Neutrophil (primary cell): ENCODE data around the gene DGCR8.

ENCODE experiments used
- H3K27ac ChIP-seq: fragments of 200-600 bp; sonication (generic); 2 replicates; pipeline ENCODE4 v1.5.1; 2016; ENCODE audit warnings: mild to moderate bottlenecking, moderate library complexity
- H3K27me3 ChIP-seq: fragments of 200-600 bp; sonication (generic); 2 replicates; pipeline ENCODE4 v1.6.0; 2016; ENCODE audit warnings: mild to moderate bottlenecking
- H3K36me3 ChIP-seq: fragments of 200-600 bp; sonication (generic); 2 replicates; pipeline ENCODE4 v1.5.1; 2017
- H3K4me1 ChIP-seq, 2 experiments: fragments of 200-600 bp in 1 of 2; sonication (generic) in 1 of 2; 1 replicate in 1 of 2; 2 replicates in 1 of 2; pipeline versions ENCODE4 v1.5.1 to v1.6.1; 2013 to 2016; ENCODE audit warnings: low read depth in 1 of 2, low read length in 1 of 2, mild to moderate bottlenecking in 1 of 2, moderate library complexity in 1 of 2; ENCODE audit not compliant: control insufficient read depth in 1 of 2, insufficient read depth in 1 of 2
- H3K4me3 ChIP-seq, 2 experiments: fragments of 200-600 bp in 1 of 2; sonication (generic) in 1 of 2; 1 replicate in 1 of 2; 2 replicates in 1 of 2; pipeline ENCODE4 v1.5.1; 2013 to 2016; ENCODE audit warnings: low read depth in 1 of 2, low read length in 1 of 2, mild to moderate bottlenecking in 1 of 2, moderate library complexity in 1 of 2
- H3K9me3 ChIP-seq: fragments of 200-600 bp; sonication (generic); 2 replicates; pipeline ENCODE4 v1.5.1; 2016
- CTCF ChIP-seq: fragments of 200-600 bp; sonication (generic); IDR thresholded peaks from 2 replicates; pipeline ENCODE4 v1.5.1; 2016; ENCODE audit warnings: antibody characterized with exemption

The DGCR8 gene

DNA sequence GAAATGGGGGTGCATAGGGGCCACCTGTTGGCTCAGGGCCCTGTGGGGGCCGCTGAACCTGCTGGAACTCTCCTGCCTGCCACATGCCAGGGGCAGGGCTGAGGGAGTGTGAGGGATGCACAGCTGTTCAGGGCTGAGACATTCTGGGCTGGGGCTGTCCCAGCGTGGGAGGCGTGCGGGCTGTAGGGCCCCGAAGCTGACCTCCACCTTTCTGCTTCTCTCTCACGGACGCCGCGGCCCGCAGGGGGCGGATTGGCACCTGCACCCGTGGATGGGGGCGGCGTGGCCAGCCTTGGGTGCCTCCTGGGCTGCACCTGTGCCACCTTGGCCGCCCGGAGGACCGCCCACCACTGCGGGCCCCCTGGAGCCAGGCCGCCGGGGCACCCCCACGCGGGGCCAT is 66.7 kb downstream of the DGCR8 start:
- H3K9me3 ChIP-seq: no peaks in the 10 kb centered on the region

DNA sequence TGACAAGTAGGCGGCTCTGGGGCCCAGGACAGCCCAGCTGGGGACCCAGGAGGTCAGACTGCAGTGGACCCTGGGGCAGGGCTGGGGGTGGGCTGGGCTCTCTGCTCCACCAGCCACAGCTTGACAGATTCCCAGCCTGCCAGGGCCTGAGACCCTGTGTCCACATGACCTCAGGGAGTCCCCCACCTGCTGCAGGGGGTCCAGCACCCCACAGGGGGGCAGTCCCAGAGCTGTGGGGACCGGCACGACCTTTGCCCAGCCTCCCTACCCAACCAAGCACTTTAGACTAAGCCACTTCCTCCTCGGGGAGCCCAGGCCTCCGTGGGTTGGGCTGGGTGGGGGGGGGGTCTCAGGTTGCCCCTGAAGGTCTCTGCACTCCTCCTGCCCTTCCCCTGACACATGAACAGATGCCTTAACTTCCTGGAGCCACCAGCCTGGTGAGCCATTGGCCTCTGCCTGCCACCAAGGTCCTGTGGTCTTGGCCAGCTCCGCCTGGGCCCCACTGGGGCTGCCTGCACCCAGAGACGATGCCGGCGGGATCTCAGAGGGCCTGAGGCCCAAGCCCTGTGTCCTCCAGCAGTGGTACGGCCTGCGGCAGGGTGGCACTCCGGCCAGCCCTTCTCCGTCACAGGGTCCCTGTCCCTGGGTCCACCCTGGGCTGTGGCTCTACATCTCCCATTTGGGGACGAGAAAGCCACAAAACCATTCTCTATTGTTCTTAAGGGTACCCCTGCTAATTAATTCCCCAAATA is 67.4 kb downstream of the DGCR8 start:
- no peaks in the 10 kb centered on the region for H3K9me3 ChIP-seq
- TF ChIP-seq CTCF: no peak
- H3K4me1 ChIP-seq: no peaks in the 10 kb centered on the region
- no peak overlapping the region for H3K27ac ChIP-seq
- no peaks in the 10 kb centered on the region for H3K27me3 ChIP-seq
- no peak overlapping the region for H3K4me3 ChIP-seq
- H3K36me3 ChIP-seq: peaks cover 3% of the 10 kb centered on the region

More for the DNA sequence above, 66.7 kb downstream of the DGCR8 start:
- Histone ChIP-seq H3K4me3 (no peak overlapping the region), H3K27ac (no peak overlapping the region), H3K36me3 (peaks cover 3% of the 10 kb centered on the region), H3K4me1 (no peaks in the 10 kb centered on the region), H3K27me3 (no peaks in the 10 kb centered on the region)
- no peak for TF ChIP-seq CTCF

- Histone ChIP-seq H3K36me3 (peaks cover under 1% of the 10 kb centered on the region), H3K4me1 (no peaks in the 10 kb centered on the region), H3K4me3 (no peak overlapping the region), H3K27me3 (no peaks in the 10 kb centered on the region), H3K27ac (no peak overlapping the region), H3K9me3 (no peaks in the 10 kb centered on the region)
- no peak for TF ChIP-seq CTCF
Measured at GRCh38 chr22:20148414-20148813, 68.4 kb downstream of the DGCR8 start.

DNA sequence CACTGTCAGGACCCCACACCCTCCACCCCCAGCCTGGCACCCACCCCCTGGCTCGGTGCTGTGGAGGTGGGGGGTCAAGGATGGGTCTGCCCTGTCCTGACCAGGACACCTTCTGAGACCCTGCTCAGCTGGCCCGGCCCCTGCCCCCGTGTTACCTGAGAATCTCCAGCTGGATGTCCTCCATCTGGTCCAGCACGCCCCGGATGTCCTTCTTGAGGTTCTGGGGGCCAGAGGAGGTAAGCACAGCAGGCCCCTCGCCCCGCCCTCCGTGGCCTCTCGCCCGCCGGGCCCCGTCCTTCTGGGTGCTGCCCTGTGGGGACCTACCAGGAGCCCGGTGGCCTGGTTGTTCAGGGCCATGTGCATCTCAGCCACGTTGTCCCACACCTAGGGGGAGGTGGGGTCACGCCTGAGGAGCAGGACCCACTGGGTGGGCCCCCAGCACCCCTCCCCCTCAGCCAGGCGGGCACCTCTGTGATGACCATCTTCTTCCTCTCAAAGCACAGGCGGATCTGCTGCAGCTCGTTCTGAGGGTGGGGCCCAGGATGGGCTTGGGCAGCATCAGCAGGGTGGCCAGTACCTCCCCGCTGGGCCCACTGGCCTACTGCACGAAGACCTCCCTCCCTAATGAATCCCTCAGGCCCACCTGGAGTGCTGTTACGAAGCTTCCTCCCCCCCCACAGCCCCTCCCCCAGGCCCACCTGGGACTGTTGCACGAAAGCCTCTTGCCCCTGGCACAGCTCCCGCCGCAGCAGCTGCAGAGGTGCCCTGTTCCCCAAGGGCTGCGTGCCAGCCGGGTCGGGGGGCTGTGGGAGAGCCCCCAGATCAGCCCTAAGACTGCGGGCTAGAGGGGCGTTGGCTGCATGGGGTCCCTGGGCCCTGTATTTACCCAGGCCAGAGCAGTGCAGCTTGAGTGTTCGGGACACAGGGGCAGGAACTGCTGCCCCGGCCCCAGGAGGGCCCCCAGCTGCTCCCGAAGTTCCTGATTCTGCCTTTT is 69.5 kb downstream of the DGCR8 start:
- no peaks in the 10 kb centered on the region for H3K9me3 ChIP-seq
- peaks cover 7% of the 10 kb centered on the region for H3K27me3 ChIP-seq
- no peaks in the 10 kb centered on the region for H3K4me1 ChIP-seq
- TF ChIP-seq CTCF: no peak
- no peak overlapping the region for H3K27ac ChIP-seq
- no peaks in the 10 kb centered on the region for H3K36me3 ChIP-seq
- no peak overlapping the region for H3K4me3 ChIP-seq

DNA sequence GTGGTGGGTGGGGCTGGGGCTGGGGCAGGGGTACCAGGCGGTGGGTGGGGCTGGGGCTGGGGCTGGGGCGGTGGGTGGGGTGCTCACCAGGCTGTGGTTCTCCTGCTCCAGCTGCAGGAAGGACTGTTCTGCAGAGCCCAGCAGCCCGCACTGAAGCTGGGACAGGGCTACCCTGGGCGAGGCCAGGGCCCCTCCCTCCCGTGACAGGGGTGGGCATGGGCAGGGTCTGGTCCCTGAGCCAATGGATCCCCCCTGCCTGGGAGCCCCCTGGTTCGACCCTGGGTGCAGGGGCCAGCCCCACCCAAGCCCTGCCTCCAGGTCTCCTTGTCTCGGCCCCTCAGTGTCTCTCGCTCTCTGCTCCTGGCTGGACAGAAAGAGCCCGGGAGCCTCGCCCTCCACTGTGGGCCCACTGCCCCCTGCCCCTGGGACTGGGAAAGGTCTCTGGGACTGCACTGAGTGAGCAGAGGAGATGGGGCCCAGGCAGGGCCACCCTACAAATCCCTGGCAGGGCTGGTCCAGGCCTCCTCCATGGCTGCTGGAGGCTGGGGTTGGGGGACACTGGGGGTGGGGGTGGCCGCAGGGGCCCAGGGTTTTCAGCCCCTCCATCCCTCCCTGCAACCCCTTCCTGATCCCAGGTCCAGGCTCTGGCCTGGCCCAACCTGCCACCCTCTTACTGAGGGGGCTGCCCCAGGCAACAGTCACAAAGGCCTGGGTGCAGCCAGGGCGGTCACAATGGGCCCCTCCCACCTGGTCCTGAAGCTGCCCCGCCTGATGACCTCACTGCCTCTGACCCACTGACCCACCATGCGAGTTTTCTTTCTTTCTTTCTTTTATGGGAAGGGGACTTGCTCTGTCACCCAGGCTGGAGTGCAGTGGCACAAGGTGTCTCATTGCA is 70.6 kb downstream of the DGCR8 start, which contains the start of gene CCDC188:
CCDC188 (minus strand) TSS at position 675 of the 895 bp plus-strand sequence; CDS start at position 606, 69 bp downstream.
- H3K4me1 ChIP-seq: no peaks in the 10 kb centered on the region
- no peak for TF ChIP-seq CTCF
- no peaks in the 10 kb centered on the region for H3K9me3 ChIP-seq
- no peak within 1 kb of the TSS for H3K27ac ChIP-seq
- peaks cover 17% of the 10 kb centered on the region for H3K27me3 ChIP-seq
- no peak within 1 kb of the TSS for H3K4me3 ChIP-seq
- H3K36me3 ChIP-seq: no peaks in the 10 kb centered on the region
